HFFc6 (cell line): ENCODE measurements around the gene ATP5PO. TPM values are rescaled to one million over a fixed set of nuclear protein-coding genes. Genes with fewer than 3 reads are reported as not detected.
A peak's percentile ranks its signal among the peaks of the same experiment; 100 is the strongest.

ENCODE experiments used
- DNase-seq: peaks from one replicate; pipeline ENCODE4 v3.0.0-alpha.2; 2018
- H3K27ac Mint-ChIP-seq: 2 replicates; pipeline ENCODE4 v1.8.0; 2020; ENCODE audit warnings: mild to moderate bottlenecking, mixed read lengths
- H3K27me3 Mint-ChIP-seq: 2 replicates; pipeline ENCODE4 v1.8.0; 2021; ENCODE audit warnings: mild to moderate bottlenecking, moderate library complexity, mixed read lengths; ENCODE audit not compliant: insufficient read depth
- H3K36me3 Mint-ChIP-seq: 2 replicates; pipeline ENCODE4 v1.8.0; 2021; ENCODE audit warnings: low read depth, mixed read lengths
- H3K4me1 Mint-ChIP-seq: 2 replicates; pipeline ENCODE4 v1.8.0; 2020; ENCODE audit warnings: low read depth, mixed read lengths
- H3K4me3 Mint-ChIP-seq: 2 replicates; pipeline ENCODE4 v1.8.0; 2020; ENCODE audit warnings: mild to moderate bottlenecking, moderate library complexity, mixed read lengths
- H3K9me3 Mint-ChIP-seq: 2 replicates; pipeline ENCODE4 v1.8.0; 2020; ENCODE audit warnings: mild to moderate bottlenecking, mixed read lengths
- CTCF ChIP-seq: fragments of 200-600 bp; sonication (generic); IDR thresholded peaks from 2 replicates; pipeline ENCODE4 v1.5.0; 2021; ENCODE audit warnings: antibody characterized with exemption, mild to moderate bottlenecking
- total RNA-seq, 6 experiments: library from RNA; stranded (reverse); fragmentation: NEBNext Ultra II Directional; extraction: Animal tissue kit (Norgen Biotek cat#: 25700); gene quantifications; 2 replicates in 1 of 6; 3 replicates in 5 of 6; pipeline ENCODE4 v1.2.3, GENCODE V29; 2021

Gene ATP5PO
- total RNA-seq, 6 experiments from 2014 or later, result 175 to 206 (median 192) TPM

GRCh38 chr21:33897098-33897497 lies 18.5 kb downstream of the ATP5PO start:
- Mint-ChIP-seq H3K27ac (no peak overlapping the region), H3K27me3 (peaks cover 2% of the 10 kb centered on the region; the same call in 1 of the 2 replicates), H3K36me3 (peaks cover 6% of the 10 kb centered on the region), H3K4me3 (no peak overlapping the region), H3K9me3 (no peaks in the 10 kb centered on the region), H3K4me1 (peaks cover 38% of the 10 kb centered on the region)
- TF ChIP-seq CTCF, result no peak
- no peak for DNase-seq

GRCh38 chr21:33896691-33897090 lies 18.9 kb downstream of the ATP5PO start:
- no peak overlapping the region for H3K4me3 Mint-ChIP-seq
- no peak overlapping the region for H3K27ac Mint-ChIP-seq
- TF ChIP-seq CTCF, result no peak
- DNase-seq, result no peak
- peaks cover 4% of the 10 kb centered on the region for H3K36me3 Mint-ChIP-seq
- peaks cover 36% of the 10 kb centered on the region for H3K4me1 Mint-ChIP-seq
- H3K9me3 Mint-ChIP-seq, result no peaks in the 10 kb centered on the region
- peaks cover 2% of the 10 kb centered on the region; the same call in 1 of the 2 replicates for H3K27me3 Mint-ChIP-seq

GRCh38 chr21:33895356-33895755 lies 20.2 kb downstream of the ATP5PO start:
- Mint-ChIP-seq H3K27me3 (peaks cover 2% of the 10 kb centered on the region; the same call in 1 of the 2 replicates), H3K9me3 (no peaks in the 10 kb centered on the region), H3K27ac (no peak overlapping the region), H3K36me3 (no peaks in the 10 kb centered on the region), H3K4me3 (peak overlapping the region; percentile 89), H3K4me1 (peaks cover 33% of the 10 kb centered on the region)
- no peak for DNase-seq
- no peak for TF ChIP-seq CTCF

- peak; percentile 76 for TF ChIP-seq CTCF
- Mint-ChIP-seq H3K9me3 (no peaks in the 10 kb centered on the region), H3K4me3 (peak overlapping the region; percentile 89), H3K36me3 (no peaks in the 10 kb centered on the region), H3K27ac (peak overlapping the region; percentile 69), H3K27me3 (peaks cover 2% of the 10 kb centered on the region; the same call in 1 of the 2 replicates), H3K4me1 (peaks cover 31% of the 10 kb centered on the region)
- DNase-seq, result peak; percentile 83
Observed at GRCh38 chr21:33894736-33895288, 20.8 kb downstream of the ATP5PO start.

- DNase-seq, result no peak
- H3K36me3 Mint-ChIP-seq, result no peaks in the 10 kb centered on the region
- H3K9me3 Mint-ChIP-seq, result no peaks in the 10 kb centered on the region
- H3K27ac Mint-ChIP-seq, result no peak overlapping the region
- peak overlapping the region; percentile 89; the same call in 1 of the 2 replicates for H3K4me3 Mint-ChIP-seq
- peaks cover 22% of the 10 kb centered on the region for H3K4me1 Mint-ChIP-seq
- TF ChIP-seq CTCF, result no peak
- peaks cover 2% of the 10 kb centered on the region; the same call in 1 of the 2 replicates for H3K27me3 Mint-ChIP-seq
Observed at GRCh38 chr21:33893917-33894316, 21.7 kb downstream of the ATP5PO start.
